Measurements from ENCODE around the gene TNS1.

DNA sequence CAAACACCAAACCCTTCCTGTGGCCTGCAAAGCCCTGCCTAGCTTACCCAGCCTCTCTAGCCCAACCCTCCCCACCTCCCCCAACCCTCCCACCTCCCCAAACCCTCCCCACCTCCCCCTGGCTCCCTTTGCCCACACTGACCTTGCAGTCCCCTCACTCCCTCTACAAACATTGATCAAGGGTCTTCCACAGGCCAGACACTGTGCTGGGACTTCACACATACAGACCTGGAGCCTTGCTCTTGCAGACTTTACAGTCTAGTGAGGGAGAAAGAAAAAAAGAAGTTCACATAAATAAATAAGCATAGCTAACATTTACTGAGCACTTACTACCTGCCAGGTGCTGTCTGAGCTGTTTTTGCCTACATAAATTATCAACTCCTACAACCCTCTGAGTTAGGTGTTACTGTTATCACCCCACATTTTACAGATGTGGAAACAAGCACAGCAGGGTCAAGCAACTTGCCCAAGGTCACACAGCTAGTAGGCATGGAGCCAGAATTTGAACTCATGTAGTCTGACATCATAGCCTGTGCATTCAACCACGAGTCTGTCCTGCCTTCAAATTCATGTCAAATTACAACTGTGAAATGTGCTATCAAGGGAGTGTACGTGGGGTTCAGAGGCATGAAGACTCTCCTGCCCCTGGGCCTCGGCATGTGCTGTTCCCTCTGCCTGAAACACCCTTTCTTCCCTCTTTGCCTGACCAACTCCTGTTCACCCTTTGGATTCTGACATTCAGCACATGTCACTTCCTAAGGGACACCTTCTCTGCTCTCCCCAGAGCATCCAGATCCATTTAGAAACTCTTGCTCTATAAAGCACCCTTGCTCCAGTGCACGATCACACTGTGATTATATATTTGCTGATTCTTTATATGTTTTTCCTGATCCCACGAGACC lies 209.9 kb downstream of the TNS1 start:
- TF ChIP-seq, protein P1, sequence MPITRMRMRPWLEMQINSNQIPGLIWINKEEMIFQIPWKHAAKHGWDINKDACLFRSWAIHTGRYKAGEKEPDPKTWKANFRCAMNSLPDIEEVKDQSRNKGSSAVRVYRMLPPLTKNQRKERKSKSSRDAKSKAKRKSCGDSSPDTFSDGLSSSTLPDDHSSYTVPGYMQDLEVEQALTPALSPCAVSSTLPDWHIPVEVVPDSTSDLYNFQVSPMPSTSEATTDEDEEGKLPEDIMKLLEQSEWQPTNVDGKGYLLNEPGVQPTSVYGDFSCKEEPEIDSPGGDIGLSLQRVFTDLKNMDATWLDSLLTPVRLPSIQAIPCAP (CRISPR knock-in tag; IDR thresholded peaks at IDR 0.05), result no peak
- TF ChIP-seq SP1 (CRISPR knock-in tag; conservative IDR thresholded peaks at IDR 0.05) (no peak), ZNF263 (CRISPR knock-in tag; IDR thresholded peaks at IDR 0.05; ENCODE audit: low read depth) (no peak), SMAD4 (CRISPR knock-in tag; IDR thresholded peaks at IDR 0.05) (no peak)
- TF ChIP-seq, protein P2, sequence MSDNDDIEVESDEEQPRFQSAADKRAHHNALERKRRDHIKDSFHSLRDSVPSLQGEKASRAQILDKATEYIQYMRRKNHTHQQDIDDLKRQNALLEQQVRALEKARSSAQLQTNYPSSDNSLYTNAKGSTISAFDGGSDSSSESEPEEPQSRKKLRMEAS (CRISPR knock-in tag; IDR thresholded peaks at IDR 0.05), result no peak
- TF ChIP-seq, protein P3, sequence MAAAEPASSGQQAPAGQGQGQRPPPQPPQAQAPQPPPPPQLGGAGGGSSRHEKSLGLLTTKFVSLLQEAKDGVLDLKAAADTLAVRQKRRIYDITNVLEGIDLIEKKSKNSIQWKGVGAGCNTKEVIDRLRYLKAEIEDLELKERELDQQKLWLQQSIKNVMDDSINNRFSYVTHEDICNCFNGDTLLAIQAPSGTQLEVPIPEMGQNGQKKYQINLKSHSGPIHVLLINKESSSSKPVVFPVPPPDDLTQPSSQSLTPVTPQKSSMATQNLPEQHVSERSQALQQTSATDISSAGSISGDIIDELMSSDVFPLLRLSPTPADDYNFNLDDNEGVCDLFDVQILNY (CRISPR knock-in tag; IDR thresholded peaks at IDR 0.05), result no peak
- TF ChIP-seq, protein P4, sequence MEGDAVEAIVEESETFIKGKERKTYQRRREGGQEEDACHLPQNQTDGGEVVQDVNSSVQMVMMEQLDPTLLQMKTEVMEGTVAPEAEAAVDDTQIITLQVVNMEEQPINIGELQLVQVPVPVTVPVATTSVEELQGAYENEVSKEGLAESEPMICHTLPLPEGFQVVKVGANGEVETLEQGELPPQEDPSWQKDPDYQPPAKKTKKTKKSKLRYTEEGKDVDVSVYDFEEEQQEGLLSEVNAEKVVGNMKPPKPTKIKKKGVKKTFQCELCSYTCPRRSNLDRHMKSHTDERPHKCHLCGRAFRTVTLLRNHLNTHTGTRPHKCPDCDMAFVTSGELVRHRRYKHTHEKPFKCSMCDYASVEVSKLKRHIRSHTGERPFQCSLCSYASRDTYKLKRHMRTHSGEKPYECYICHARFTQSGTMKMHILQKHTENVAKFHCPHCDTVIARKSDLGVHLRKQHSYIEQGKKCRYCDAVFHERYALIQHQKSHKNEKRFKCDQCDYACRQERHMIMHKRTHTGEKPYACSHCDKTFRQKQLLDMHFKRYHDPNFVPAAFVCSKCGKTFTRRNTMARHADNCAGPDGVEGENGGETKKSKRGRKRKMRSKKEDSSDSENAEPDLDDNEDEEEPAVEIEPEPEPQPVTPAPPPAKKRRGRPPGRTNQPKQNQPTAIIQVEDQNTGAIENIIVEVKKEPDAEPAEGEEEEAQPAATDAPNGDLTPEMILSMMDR (IDR thresholded peaks at IDR 0.05), result no peak
- TF ChIP-seq, protein P5, sequence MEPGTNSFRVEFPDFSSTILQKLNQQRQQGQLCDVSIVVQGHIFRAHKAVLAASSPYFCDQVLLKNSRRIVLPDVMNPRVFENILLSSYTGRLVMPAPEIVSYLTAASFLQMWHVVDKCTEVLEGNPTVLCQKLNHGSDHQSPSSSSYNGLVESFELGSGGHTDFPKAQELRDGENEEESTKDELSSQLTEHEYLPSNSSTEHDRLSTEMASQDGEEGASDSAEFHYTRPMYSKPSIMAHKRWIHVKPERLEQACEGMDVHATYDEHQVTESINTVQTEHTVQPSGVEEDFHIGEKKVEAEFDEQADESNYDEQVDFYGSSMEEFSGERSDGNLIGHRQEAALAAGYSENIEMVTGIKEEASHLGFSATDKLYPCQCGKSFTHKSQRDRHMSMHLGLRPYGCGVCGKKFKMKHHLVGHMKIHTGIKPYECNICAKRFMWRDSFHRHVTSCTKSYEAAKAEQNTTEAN (CRISPR knock-in tag; IDR thresholded peaks at IDR 0.05), result no peak
- TF ChIP-seq, protein P6, sequence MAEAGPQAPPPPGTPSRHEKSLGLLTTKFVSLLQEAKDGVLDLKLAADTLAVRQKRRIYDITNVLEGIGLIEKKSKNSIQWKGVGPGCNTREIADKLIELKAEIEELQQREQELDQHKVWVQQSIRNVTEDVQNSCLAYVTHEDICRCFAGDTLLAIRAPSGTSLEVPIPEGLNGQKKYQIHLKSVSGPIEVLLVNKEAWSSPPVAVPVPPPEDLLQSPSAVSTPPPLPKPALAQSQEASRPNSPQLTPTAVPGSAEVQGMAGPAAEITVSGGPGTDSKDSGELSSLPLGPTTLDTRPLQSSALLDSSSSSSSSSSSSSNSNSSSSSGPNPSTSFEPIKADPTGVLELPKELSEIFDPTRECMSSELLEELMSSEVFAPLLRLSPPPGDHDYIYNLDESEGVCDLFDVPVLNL (CRISPR knock-in tag; IDR thresholded peaks at IDR 0.05; ENCODE audit: borderline replicate concordance, low read depth), result no peak

Data from WTC11 (cell line).